GM21360 (cell line): ENCODE data around the gene DENND1A.

Experiments
- ATAC-seq: cut with Tn5 transposase; IDR thresholded peaks from one replicate; pipeline ENCODE4 v1.9.1; 2021; ENCODE audit warnings: mild to moderate bottlenecking, moderate library complexity; ENCODE audit not compliant: unreplicated experiment

Gene DENND1A

DNA sequence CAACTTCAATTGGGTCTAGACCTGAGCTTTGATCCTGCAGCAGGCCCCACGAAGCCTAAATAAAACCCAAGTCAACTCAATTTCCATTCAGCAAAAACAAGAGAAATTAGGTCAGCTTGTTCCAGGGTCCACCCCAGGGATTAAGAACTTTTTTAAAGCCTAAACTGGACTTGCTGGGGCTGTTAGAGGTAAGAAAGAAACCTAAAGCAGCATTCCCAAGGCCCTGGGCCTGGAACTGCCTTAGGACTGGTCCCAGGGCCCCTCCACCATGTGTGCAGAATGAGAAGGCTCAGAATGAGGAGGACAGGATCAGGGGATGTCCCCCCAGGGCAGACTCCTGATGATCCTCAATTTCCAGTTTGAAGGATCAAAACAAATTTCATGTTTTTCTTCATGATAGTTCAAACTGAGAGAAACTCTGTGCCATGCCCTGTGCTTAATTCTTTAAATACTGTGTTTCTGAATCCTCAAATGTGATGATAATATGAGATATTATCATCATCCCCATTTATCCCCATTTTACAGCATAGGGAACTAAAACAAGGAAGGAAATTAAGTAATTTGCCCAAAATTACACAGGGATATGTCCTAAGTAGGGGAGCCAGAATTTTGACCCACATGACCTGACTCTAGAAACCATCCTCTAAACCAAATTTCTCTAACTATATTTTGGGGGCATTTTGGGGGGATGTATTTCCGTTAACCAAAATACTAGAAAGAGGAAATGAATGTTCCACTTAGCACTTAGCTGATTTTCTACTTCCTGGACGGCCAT, 64.5 kb downstream of the DENND1A start:
- no peak for ATAC-seq

- no peak for ATAC-seq
These were observed 65.7 kb downstream of the DENND1A start for GRCh38 chr9:123864251-123864650.

GRCh38 chr9:123863164-123863855, 66.6 kb downstream of the DENND1A start:
- ATAC-seq, result no peak

GRCh38 chr9:123861756-123862120, 68.2 kb downstream of the DENND1A start:
- no peak for ATAC-seq

GRCh38 chr9:123861086-123861755, 68.7 kb downstream of the DENND1A start:
- ATAC-seq, result no peak

GRCh38 chr9:123860603-123861002, 69.3 kb downstream of the DENND1A start:
- no peak for ATAC-seq

DNA sequence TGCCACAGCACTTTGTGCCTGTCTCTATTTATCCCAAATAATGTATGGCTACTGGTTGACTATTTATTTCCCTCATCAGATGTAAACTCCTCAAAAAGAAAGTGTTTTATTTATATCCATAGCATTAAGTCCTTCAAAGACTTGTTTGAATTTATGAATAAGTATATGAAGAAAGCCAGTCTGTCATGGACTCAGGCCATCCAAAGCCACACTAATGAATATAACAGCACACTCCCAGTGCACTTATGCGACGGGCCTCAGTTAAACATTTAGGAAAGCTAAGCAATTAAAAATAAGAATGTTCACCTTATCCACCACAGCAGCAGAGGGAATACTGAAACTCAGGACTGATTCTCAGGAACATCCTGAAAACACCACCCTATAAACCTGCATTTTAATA, 77.5 kb downstream of the DENND1A start:
- no peak for ATAC-seq

- ATAC-seq, result no peak
These were observed 78.1 kb downstream of the DENND1A start for GRCh38 chr9:123851851-123852250.

GRCh38 chr9:123848447-123849085, 81.4 kb downstream of the DENND1A start:
- ATAC-seq, result no peak

DNA sequence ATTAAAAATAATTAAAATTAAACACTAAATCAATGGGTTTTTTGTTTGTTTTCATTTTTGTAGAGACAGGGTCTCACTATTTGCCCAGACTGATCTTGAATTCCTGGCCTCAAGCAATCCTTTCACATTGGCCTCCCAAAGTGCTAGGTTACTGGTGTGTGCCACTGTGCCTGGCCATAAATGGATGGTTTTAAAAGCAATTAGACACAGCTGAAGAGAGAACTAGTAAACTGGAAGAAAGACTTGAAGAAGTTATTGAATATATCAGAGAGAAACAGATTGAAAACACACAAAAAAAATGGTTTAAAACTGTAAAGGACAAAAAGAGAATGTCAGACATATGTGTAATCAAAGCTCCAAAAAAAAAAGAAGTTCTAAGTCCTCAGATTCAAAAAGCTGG, 83.0 kb downstream of the DENND1A start:
- no peak for ATAC-seq

GRCh38 chr9:123843703-123844102, 86.2 kb downstream of the DENND1A start:
- ATAC-seq, result no peak

- no peak for ATAC-seq
These were observed 94.1 kb downstream of the DENND1A start for GRCh38 chr9:123835821-123836220.

DNA sequence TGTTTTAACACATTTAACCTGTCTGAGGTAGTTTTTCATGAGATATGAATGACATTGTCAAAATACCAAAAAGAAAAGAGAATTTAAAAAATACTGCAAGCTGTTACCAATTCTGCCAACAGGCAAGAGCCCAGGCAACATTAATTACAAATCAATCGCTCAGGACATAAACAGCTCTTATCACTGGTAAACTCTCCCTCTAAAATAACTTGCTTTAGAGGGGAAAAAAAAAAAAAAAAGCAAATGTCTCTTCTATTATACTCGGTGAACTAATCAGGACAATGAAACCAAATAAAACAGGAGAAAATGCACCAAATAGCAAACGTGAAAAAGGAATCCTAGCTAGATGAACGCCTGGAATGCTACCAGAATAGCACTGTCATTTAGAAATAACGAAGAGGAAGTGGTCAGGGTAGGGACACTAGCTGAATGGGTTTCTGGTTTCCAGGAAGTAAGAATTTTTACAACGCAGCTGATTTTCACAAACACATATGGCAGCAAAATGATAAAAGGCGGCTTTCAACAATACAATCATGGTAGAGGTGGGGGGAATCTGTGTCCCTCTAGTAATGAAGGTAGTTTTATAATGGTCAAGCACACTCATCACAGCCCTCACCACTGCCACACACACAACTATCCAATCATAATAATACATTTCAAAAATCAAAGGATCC, 94.9 kb downstream of the DENND1A start:
- no peak for ATAC-seq

DNA sequence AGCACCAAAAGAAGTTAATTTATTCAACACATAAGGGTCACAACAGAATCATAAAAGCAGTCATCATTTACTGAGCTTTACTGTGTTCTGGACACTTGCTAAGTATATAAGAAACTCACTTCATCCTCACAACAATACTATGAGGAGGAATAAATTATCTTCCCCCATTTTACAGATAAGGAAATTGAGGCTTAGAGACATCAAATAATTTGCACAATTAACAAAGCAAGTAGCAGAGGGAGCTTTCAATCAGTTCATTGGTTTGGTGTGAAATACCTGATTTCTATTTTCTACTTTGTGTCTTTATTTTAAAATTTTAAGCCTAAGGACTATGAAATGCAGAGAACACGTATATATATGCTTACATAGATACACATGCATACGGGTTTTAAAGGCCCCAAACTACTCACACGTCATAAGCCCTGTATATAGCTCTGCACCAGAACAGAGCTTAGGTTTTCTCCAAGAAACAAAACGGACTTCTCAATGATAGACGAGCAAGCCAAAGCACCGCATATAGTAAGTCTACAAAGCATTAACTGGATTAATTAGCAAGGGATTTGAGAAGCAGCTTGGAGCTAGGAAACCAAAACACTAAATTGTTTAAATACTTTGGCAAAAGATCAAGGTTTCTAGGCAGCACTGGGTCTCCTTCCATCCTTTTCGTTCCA, 95.6 kb downstream of the DENND1A start:
- no peak for ATAC-seq

DNA sequence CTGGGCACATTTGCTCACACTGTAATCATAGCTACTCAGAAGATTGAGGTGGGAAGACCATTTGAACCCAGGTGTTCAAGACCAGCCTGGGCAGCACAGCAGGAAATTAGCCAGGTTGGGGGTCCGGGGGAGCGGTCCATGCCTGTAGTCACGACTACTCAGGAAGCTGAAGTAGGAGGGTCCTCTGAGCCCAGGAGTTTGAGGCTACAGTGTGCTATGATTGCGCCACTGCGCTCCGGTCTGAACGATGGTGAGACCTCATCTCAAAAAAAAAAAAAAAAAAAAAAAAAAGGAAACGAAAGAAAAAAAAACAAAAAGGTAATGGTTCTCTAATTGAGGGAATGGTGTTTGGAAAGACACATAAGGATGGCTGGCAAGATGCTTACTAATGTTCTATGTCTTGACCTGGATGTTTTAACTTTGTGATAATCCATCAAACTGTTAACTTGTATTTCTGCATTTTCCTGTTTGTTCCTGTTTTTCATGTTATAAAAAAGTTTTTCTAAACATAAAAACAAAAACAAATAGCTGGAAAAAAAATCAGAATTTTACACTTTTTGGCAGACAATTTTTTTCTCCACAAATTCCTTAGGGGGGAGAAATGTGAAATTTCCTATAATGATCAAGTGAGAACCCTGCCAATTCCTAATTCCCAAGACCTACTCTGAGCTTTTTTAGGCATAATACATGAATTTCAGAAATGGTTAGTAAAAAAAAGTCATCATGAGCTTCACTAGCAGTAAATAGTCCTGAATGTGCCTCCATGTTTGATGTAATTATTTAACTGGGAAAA, 96.9 kb downstream of the DENND1A start:
- ATAC-seq, result no peak

DNA sequence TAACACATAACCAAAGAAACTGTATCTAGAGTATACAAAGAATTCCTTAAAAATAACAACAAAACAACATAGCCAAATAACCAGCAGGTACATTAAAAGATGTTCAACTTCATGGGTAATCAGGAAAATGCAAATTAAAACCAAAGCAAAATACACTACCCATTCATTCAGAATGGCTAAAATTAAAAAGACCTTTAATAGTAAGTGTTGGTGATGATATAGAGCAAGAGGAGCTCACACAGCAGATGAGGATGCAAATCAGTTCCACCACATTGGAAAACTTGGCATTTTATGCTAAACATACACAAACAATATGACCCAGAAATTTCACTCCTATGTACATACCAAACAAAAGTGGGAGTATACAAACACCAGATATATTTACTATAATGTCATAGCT, 97.8 kb downstream of the DENND1A start:
- ATAC-seq, result no peak

GRCh38 chr9:123828449-123828848, 101.5 kb downstream of the DENND1A start:
- ATAC-seq, result no peak

DNA sequence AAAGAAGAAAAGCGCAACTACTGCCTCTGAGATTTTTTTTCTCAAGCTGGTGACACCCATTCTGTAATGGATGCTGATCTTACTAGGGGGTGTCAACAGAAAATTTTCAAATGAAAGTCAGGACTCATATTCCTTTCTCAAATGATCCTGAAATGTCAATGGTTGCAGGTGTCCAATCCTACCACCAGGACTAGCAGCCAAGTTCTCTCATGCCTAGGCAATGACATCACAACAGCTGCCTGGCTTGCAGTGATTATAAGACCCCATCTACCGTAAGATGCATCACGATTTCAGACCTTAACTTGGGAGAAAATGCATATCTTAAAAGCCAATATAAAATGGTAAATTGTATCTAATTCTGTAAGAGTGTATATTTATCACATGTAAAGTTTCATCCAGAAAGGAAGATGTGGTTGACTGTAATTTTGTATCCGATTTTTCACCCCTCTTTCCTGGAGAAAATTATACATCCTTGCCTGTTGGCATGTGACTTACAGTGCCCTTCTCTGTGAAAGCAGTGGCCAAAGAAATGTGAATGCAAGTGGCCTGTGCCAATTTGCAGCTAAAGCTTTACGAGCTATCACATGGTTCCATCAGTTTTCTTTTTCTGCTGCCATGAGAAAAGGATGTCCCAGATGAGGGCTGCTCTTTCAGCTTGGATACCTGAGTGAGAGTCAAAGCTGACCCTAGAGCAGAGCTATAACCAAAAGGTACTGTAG, 104.4 kb downstream of the DENND1A start:
- no peak for ATAC-seq
